Panc1 (cell line): Measurements from ENCODE around the gene PYGO2. TPM values are rescaled to one million over a fixed set of nuclear protein-coding genes. Genes with fewer than 3 reads are reported as not detected.
A peak's percentile ranks its signal among the peaks of the same experiment; 100 is the strongest.

Experiments
- ATAC-seq: fragments of 200-7000 bp; cut with Tn5 transposase; 2 replicates; pipeline ENCODE4 v1.9.1; 2020; ENCODE audit warnings: mild to moderate bottlenecking, moderate library complexity
- BruUV-seq: library from RNA; stranded (reverse); fragments of 400-500 nt; replicated peaks from 2 replicates; lab custom pipeline; 2021; lab: Mats Ljungman, UMichigan
- CTCF ChIA-PET: fragments of 300-600 bp; sonication (Branson Sonifier 250); formaldehyde crosslinking; loops from one replicate; lab custom pipeline; 2022; ENCODE audit warnings: antibody characterized with exemption; lab: Charles Lee
- POLR2A ChIA-PET: fragments of 300-600 bp; sonication (Branson Sonifier 250); formaldehyde crosslinking; loops from one replicate; lab custom pipeline; 2022; ENCODE audit warnings: antibody characterized with exemption; lab: Charles Lee
- DNase-seq: peaks from one replicate; pipeline ENCODE4 v3.0.0-alpha.2; 2010; ENCODE audit warnings: low read depth, low spot score
- H3K27ac ChIP-seq: 2 replicates; pipeline ENCODE4 v1.5.1; 2011; ENCODE audit warnings: mild to moderate bottlenecking, low read length, inconsistent platforms
- H3K27me3 ChIP-seq: fragments of 200-500 bp; sonication (Bioruptor generic); 2 replicates; pipeline ENCODE4 v1.6.0; 2014; ENCODE audit warnings: low read length, inconsistent platforms; ENCODE audit not compliant: control insufficient read depth, insufficient read depth
- H3K36me3 ChIP-seq: fragments of 200-500 bp; sonication (Bioruptor generic); 2 replicates; pipeline ENCODE4 v1.5.1; 2014; ENCODE audit warnings: inconsistent platforms, mild to moderate bottlenecking, low read length, moderate library complexity; ENCODE audit not compliant: control insufficient read depth, insufficient read depth
- H3K4me1 ChIP-seq: 2 replicates; pipeline ENCODE4 v1.5.1; 2011; ENCODE audit warnings: inconsistent platforms, mild to moderate bottlenecking, low read length, moderate library complexity; ENCODE audit not compliant: control insufficient read depth, insufficient read depth
- H3K4me3 ChIP-seq, 2 experiments: 2 replicates each; pipeline ENCODE4 v1.5.1; 2011 to 2012; ENCODE audit warnings: low read depth in 2 of 2, low read length in 2 of 2, mild to moderate bottlenecking in 2 of 2, inconsistent platforms in 1 of 2, moderate library complexity in 1 of 2
- H3K9me3 ChIP-seq: fragments of 200-500 bp; sonication (Bioruptor generic); 2 replicates; pipeline ENCODE4 v1.5.1; 2014; ENCODE audit warnings: low read depth, mild to moderate bottlenecking, inconsistent platforms, low read length, moderate library complexity; ENCODE audit not compliant: control insufficient read depth, insufficient read depth
- CTCF ChIP-seq: fragments of 450-650 bp; IDR thresholded peaks from 2 replicates; pipeline ENCODE4 v1.5.1; 2017; ENCODE audit warnings: mild to moderate bottlenecking
- POLR2AphosphoS5 ChIP-seq: IDR thresholded peaks from 2 replicates; pipeline ENCODE4 v1.6.1; 2012; ENCODE audit warnings: mild to moderate bottlenecking, low read depth, low read length, moderate library complexity
- REST ChIP-seq, 2 experiments: IDR thresholded peaks; 2 replicates each; pipeline ENCODE4 v1.6.1; 2011 to 2012; ENCODE audit warnings: low read depth in 2 of 2, control low read depth in 1 of 2, low read length in 1 of 2, mild to moderate bottlenecking in 1 of 2, moderate library complexity in 1 of 2; ENCODE audit not compliant: insufficient read depth in 1 of 2
- SIN3A ChIP-seq: IDR thresholded peaks from 2 replicates; pipeline ENCODE4 v1.6.1; 2012; ENCODE audit warnings: low read depth, mild to moderate bottlenecking, low read length, moderate library complexity, borderline replicate concordance; ENCODE audit not compliant: insufficient read depth
- TCF7L2 ChIP-seq: IDR thresholded peaks from 2 replicates; pipeline ENCODE4 v1.6.1; 2011; ENCODE audit warnings: mild to moderate bottlenecking, low read depth, low read length, inconsistent platforms
- in situ Hi-C: cut with HindIII; loops from 2 replicates; pipeline ENCODE4 v1.10.0; 2016; ENCODE audit warnings: low sequenced_read_pairs, low pct_unique_long_range_greater_than_20kb
- intact Hi-C: fragments of 100-400 bp; cut with micrococcal nuclease; formaldehyde crosslinking; loops from one replicate; pipeline ENCODE4 v1.10.0; 2022; ENCODE audit not compliant: unreplicated experiment
- total RNA-seq: library from RNA; stranded (reverse); gene quantifications from one replicate; pipeline ENCODE4 v1.2.1, GENCODE V29; 2021; ENCODE audit not compliant: unreplicated experiment

Gene PYGO2
- total RNA-seq, 1 experiment from 2014 or later: 41.1 TPM

- no TSS peak for BruUV-seq
- CTCF ChIA-PET: interaction anchor here (0.6 kb wide), 1 partner anchor 380 kb away, joined by 8 read pairs; the partner anchor contains the start of gene UBE2Q1
- no peaks in the 10 kb centered on the region for H3K36me3 ChIP-seq
- ATAC-seq: no peak
- H3K27ac ChIP-seq: peak overlapping the region; percentile 97
- POLR2A ChIA-PET: no interaction called here
- no peak for TF ChIP-seq REST (IDR thresholded peaks at IDR 0.05; ENCODE audit: insufficient read depth in 1 of 2, low read depth in 2 of 2, low read length in 1 of 2)
- TF ChIP-seq SIN3A: no peak
- no peak for TF ChIP-seq TCF7L2
- TF ChIP-seq POLR2AphosphoS5: no peak
- TF ChIP-seq CTCF: no peak
- peaks cover 11% of the 10 kb centered on the region for H3K4me1 ChIP-seq
- in situ Hi-C loops (no loop called here), intact Hi-C loops (loop anchor here (2.0 to 5.0 kb wide), 2 partner anchors 59 to 456 kb away; no protein-coding TSS in a partner anchor)
- H3K4me3 ChIP-seq: peak overlapping the region; percentile 68 to 94
- H3K27me3 ChIP-seq: no peaks in the 10 kb centered on the region
- no peak for DNase-seq
- no peaks in the 10 kb centered on the region for H3K9me3 ChIP-seq
Observed at GRCh38 chr1:154937988-154938386, 23.6 kb downstream of the PYGO2 start.

- ATAC-seq: peak; percentile 90
Observed at GRCh38 chr1:154937085-154937987, 24.2 kb downstream of the PYGO2 start.

More at GRCh38 chr1:154937085-154937987, 24.2 kb downstream of the PYGO2 start:
- no peaks in the 10 kb centered on the region for H3K36me3 ChIP-seq
- CTCF ChIA-PET: interaction anchor here (0.6 kb wide), 1 partner anchor 379 kb away, joined by 8 read pairs; the partner anchor contains the start of gene UBE2Q1
- DNase-seq: peak; percentile 84
- POLR2A ChIA-PET: interaction anchor here (1.0 to 1.5 kb wide), 2 partner anchors 18 to 33 kb away, joined by 3 to 5 read pairs; partner anchors contain the start of genes PBXIP1 and SHC1
- in situ Hi-C loops (no loop called here), intact Hi-C loops (loop anchor here (2.0 to 5.0 kb wide), 2 partner anchors 59 to 455 kb away; no protein-coding TSS in a partner anchor)
- H3K4me1 ChIP-seq: peaks cover 11% of the 10 kb centered on the region
- peak; percentile 54; the same call in 1 of the 2 replicates for TF ChIP-seq POLR2AphosphoS5
- TF ChIP-seq SIN3A: 0 out of 2 replicates have a peak, but pooled peaks have one; percentile 81
- peak; percentile 29; the same call in 1 of the 2 replicates for TF ChIP-seq CTCF
- peak; percentile 55; the same call in 1 of the 2 replicates for TF ChIP-seq TCF7L2
- TF ChIP-seq REST (IDR thresholded peaks at IDR 0.05; ENCODE audit: insufficient read depth in 1 of 2, low read depth in 2 of 2, low read length in 1 of 2): no peak
- peak overlapping the region; percentile 68 to 94 for H3K4me3 ChIP-seq
- no peaks in the 10 kb centered on the region for H3K9me3 ChIP-seq
- no peaks in the 10 kb centered on the region for H3K27me3 ChIP-seq
- peak overlapping the region; percentile 97 for H3K27ac ChIP-seq
- TSS peak; percentile 97 for BruUV-seq
